ENCODE results near the gene IQUB. TPM values are rescaled to one million over a fixed set of nuclear protein-coding genes. Genes with fewer than 3 reads are reported as not detected.

Gene IQUB
- total RNA-seq: 0.16 and 0.31 TPM in 2 replicates

GRCh38 chr7:123534383-123535260, at the start of gene IQUB:
Gene IQUB, minus strand, starts transcription at chr7:123534595. Its CDS starts 22,255 bp downstream, at chr7:123512340.

GRCh38 chr7:123557398-123558288, 23.2 kb upstream of the IQUB start, which contains the start of gene NDUFA5:
Gene NDUFA5, minus strand, starts transcription at chr7:123557818. Its CDS starts 23 bp downstream, at chr7:123557795.

Other genes starting within 250 kb of the IQUB start
- gene NDUFA5, start 23.2 kb upstream of the IQUB start, total RNA-seq: 29.6 and 50.7 TPM in 2 replicates
- not detected in 2 replicates for gene ASB15, start 67.2 kb upstream of the IQUB start, total RNA-seq
- gene LMOD2, start 121.3 kb upstream of the IQUB start, total RNA-seq: 0.06 and 0.16 TPM in 2 replicates
- gene WASL, start 214.4 kb upstream of the IQUB start, total RNA-seq: 8.1 and 16.8 TPM in 2 replicates

All from bladder microvascular endothelial cell (primary cell).